ENCODE measurements around the gene PTPN1. TPM values are rescaled to one million over a fixed set of nuclear protein-coding genes. Genes with fewer than 3 reads are reported as not detected.
A peak's percentile ranks its signal among the peaks of the same experiment; 100 is the strongest.

PTPN1 gene
- total and polyA plus RNA-seq, 2 of the 4 experiments (the other 2 are of a cell fraction) = 31.7 to 37.4 TPM

DNA sequence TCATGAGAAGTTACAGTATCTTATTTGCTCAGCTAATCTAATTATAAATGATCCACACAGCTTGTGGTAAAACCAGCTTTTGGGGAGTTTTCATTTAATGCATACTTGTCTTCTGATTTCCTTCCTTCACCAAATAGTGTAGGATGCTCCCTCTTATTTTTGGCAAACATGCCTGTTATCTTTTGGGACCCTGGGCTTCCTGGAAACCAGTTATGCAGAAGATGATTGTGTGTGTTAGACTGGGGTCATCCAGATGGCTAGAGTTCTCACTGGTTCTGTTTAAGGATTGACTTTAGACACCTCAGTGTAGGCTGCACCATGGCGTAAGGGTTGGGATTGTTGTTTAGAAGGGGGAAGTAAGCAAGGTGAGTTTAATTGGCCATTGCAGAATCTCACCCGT, 61.3 kb downstream of the PTPN1 start (continued):
- no peak for TF ChIP-seq SMC3 (IDR thresholded peaks at IDR 0.05; ENCODE audit: low read depth, low read length)
- TF ChIP-seq MXI1 (IDR thresholded peaks at IDR 0.05; ENCODE audit: borderline replicate concordance, low read depth, low read length) = no peak
- no peak for TF ChIP-seq RCOR1 (IDR thresholded peaks at IDR 0.05; ENCODE audit: insufficient replicate concordance, low read length)

DNA sequence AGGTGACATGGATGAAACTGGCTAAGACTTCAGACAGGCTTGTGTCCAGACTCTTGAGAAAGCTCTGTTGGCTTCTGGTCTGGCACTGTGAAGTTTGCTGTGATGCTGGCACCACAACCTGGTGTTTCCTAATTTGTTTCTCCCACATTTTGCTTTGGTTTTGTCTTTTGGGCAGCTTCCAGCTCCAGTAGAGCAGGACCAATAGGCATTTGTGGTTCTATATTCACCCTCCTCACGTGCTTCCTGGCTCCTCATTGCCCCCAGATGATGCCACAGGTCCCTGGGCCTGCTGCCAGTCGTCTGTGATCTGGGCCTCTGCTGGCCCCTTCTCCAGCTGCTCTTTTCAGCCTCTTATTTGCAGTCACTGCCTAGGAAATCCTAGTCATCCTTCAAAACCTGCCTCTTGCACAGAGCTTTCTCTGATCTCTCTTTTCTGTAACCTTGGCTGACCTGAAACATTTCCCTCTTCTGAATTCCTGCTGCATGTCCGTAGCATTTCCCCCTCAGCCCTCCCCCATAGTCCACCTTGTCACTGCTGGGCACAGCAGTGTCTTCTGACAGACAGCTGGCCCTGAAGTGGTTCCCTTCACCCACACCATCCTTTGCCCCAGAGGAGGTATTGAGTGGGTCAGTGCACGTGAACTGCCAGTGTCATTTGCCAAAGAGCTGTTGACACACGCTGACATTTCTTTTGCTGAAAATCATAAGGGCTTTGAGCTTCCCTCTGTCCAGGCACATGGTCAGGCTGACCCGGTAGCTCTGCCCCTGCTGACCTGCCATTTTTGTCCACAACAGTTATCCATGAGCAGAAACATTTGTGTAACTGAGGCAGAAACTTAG, 63.0 kb downstream of the PTPN1 start:
- peak overlapping the region in 1 of 2 experiments; percentile 24; a peak in 1 of 4 replicates for H4K8ac ChIP-seq (ENCODE audit: low read depth in 2 of 2, low read length in 2 of 2)
- 41% methylated on average over 3 of the region's 6 CpGs; no CpG with 5 or more reads in 1 of the 2 experiments for whole genome bisulfite sequencing, 2 experiments (ENCODE audit: extremely low coverage in 2 of 2, insufficient read length in 1 of 2)
- CTCF ChIA-PET = interaction anchor here (0.8 to 1.2 kb wide), 4 partner anchors 11 to 388 kb away, joined by 3 to 4 read pairs (median 4); no protein-coding TSS in a partner anchor
- H3K27me3 ChIP-seq (ENCODE audit: control insufficient read depth, insufficient read depth, low read length) = no peaks in the 10 kb centered on the region
- dilution Hi-C loops (cut with HindIII; ENCODE audit: low sequenced_read_pairs, unreplicated experiment) (no loop called here), in situ Hi-C loops (cut with MboI; ENCODE audit: low sequenced_read_pairs) (loop anchor here (5.0 kb wide), 1 partner anchor 61 kb away; the partner anchor contains the start of gene PTPN1), intact Hi-C loops (cut with micrococcal nuclease) (loop anchor here (1.0 kb wide), 1 partner anchor 63 kb away; the partner anchor contains the start of gene PTPN1)
- peak overlapping the region; percentile 78 for H3K14ac ChIP-seq (replicated peaks; ENCODE audit: low read depth, low read length)
- H4K5ac ChIP-seq (ENCODE audit: low read depth, low read length) = no peak overlapping the region; the same call in 1 of the 2 replicates
- peak overlapping the region; percentile 27 for H2BK5ac ChIP-seq (ENCODE audit: low read depth, low read length, poor library complexity, severe bottlenecking)
- H3K4ac ChIP-seq (ENCODE audit: low read depth, low read length) = peak overlapping the region; percentile 44
- no peak overlapping the region for H4K91ac ChIP-seq (ENCODE audit: insufficient read depth, low read depth, low read length)
- H3K9ac ChIP-seq (ENCODE audit: low read depth, low read length) = 0 out of 2 replicates have a peak overlapping the region, but pooled peaks have one; percentile 27
- peaks cover 42 to 90% of the 10 kb centered on the region in 2 experiments for H3K79me1 ChIP-seq (ENCODE audit: low read depth in 1 of 2, low read length in 2 of 2)
- ATAC-seq (ENCODE audit: low read depth) (peak; percentile 43), DNase-seq (peak; percentile 81)
- H2BK20ac ChIP-seq (ENCODE audit: low read depth, low read length) = no peak overlapping the region
- H3K4me1 ChIP-seq (ENCODE audit: control insufficient read depth, insufficient read depth, low read length) = peaks cover 15% of the 10 kb centered on the region
- POLR2A ChIA-PET (ENCODE audit: unreplicated experiment) = no interaction called here
- H3K23ac ChIP-seq (ENCODE audit: low read depth, low read length) = peak overlapping the region; percentile 86; the same call in 1 of the 2 replicates
- H2BK15ac ChIP-seq (ENCODE audit: low read depth, low read length) = 0 out of 3 replicates have a peak overlapping the region, but pooled peaks have one; percentile 7
- peaks cover 45% of the 10 kb centered on the region for H4K20me1 ChIP-seq (ENCODE audit: insufficient read depth, low read length)
- TF ChIP-seq, protein P1, sequence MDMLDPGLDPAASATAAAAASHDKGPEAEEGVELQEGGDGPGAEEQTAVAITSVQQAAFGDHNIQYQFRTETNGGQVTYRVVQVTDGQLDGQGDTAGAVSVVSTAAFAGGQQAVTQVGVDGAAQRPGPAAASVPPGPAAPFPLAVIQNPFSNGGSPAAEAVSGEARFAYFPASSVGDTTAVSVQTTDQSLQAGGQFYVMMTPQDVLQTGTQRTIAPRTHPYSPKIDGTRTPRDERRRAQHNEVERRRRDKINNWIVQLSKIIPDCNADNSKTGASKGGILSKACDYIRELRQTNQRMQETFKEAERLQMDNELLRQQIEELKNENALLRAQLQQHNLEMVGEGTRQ (IDR thresholded peaks at IDR 0.05; ENCODE audit: low read depth, low read length) = peak; percentile 66
- TF ChIP-seq CEBPB (IDR thresholded peaks at IDR 0.05; ENCODE audit: low read depth, low read length) = peak; percentile 25; the same call in 1 of the 2 replicates
- TF ChIP-seq, protein P2, sequence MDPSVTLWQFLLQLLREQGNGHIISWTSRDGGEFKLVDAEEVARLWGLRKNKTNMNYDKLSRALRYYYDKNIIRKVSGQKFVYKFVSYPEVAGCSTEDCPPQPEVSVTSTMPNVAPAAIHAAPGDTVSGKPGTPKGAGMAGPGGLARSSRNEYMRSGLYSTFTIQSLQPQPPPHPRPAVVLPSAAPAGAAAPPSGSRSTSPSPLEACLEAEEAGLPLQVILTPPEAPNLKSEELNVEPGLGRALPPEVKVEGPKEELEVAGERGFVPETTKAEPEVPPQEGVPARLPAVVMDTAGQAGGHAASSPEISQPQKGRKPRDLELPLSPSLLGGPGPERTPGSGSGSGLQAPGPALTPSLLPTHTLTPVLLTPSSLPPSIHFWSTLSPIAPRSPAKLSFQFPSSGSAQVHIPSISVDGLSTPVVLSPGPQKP (IDR thresholded peaks at IDR 0.05; ENCODE audit: borderline replicate concordance, low read depth, low read length) = no peak
- TF ChIP-seq POLR2A (IDR thresholded peaks at IDR 0.05; ENCODE audit: low read depth, low read length) = no peak
- no peak for TF ChIP-seq RFX5 (IDR thresholded peaks at IDR 0.05; ENCODE audit: low read depth, low read length)
- TF ChIP-seq MAZ (IDR thresholded peaks at IDR 0.05; ENCODE audit: borderline replicate concordance, low read depth, low read length) = peak; percentile 73; the same call in 1 of the 2 replicates
- TF ChIP-seq BHLHE40 (IDR thresholded peaks at IDR 0.05; ENCODE audit: low read depth, low read length) = peak; percentile 92
- TF ChIP-seq SMC3 (IDR thresholded peaks at IDR 0.05; ENCODE audit: low read depth, low read length) = no peak
- TF ChIP-seq RCOR1 (IDR thresholded peaks at IDR 0.05; ENCODE audit: insufficient replicate concordance, low read length) = no peak
- peak overlapping the region; percentile 54; the same call in 1 of the 2 replicates for H2AK5ac ChIP-seq (ENCODE audit: low read depth, low read length)
- H2AK9ac ChIP-seq (replicated peaks; ENCODE audit: low read depth, low read length, poor library complexity) = no peak overlapping the region
- H3K18ac ChIP-seq (ENCODE audit: low read depth, low read length) = no peak overlapping the region
- H3K56ac ChIP-seq (ENCODE audit: extremely low read depth, insufficient read depth, low read length) = no peak overlapping the region
- peaks cover 53% of the 10 kb centered on the region for H3K36me3 ChIP-seq (ENCODE audit: control insufficient read depth, insufficient read depth, low read length)
- H3K4me3 ChIP-seq (ENCODE audit: insufficient read depth, low read depth, low read length) = no peak overlapping the region
- BruUV-seq (replicated peaks) = no TSS peak
- no peak overlapping the region for H2AFZ ChIP-seq (replicated peaks; ENCODE audit: low read length, poor library complexity)
- peaks cover 31% of the 10 kb centered on the region for H3K9me1 ChIP-seq (ENCODE audit: insufficient read depth, low read length)
- no peaks in the 10 kb centered on the region for H3K9me3 ChIP-seq (ENCODE audit: control insufficient read depth, insufficient read depth, low read length)
- H3K27ac ChIP-seq (ENCODE audit: insufficient read depth, low read length) = peak overlapping the region; percentile 45
- no peak overlapping the region for H3K4me2 ChIP-seq (ENCODE audit: low read depth, low read length)
- peak overlapping the region; percentile 1; the same call in 1 of the 2 replicates for H2BK120ac ChIP-seq (ENCODE audit: low read depth, low read length)
